Neutrophil (primary cell): ENCODE data around the gene MAGEC1.

Experiments used
- H3K27ac ChIP-seq: fragments of 200-600 bp; sonication (generic); 2 replicates; pipeline ENCODE4 v1.5.1; 2016; ENCODE audit warnings: mild to moderate bottlenecking, moderate library complexity
- H3K27me3 ChIP-seq: fragments of 200-600 bp; sonication (generic); 2 replicates; pipeline ENCODE4 v1.6.0; 2016; ENCODE audit warnings: mild to moderate bottlenecking
- H3K36me3 ChIP-seq: fragments of 200-600 bp; sonication (generic); 2 replicates; pipeline ENCODE4 v1.5.1; 2017
- H3K4me1 ChIP-seq, 2 experiments: fragments of 200-600 bp in 1 of 2; sonication (generic) in 1 of 2; 1 replicate in 1 of 2; 2 replicates in 1 of 2; pipeline versions ENCODE4 v1.5.1 to v1.6.1; 2013 to 2016; ENCODE audit warnings: low read depth in 1 of 2, low read length in 1 of 2, mild to moderate bottlenecking in 1 of 2, moderate library complexity in 1 of 2; ENCODE audit not compliant: control insufficient read depth in 1 of 2, insufficient read depth in 1 of 2
- H3K4me3 ChIP-seq, 2 experiments: fragments of 200-600 bp in 1 of 2; sonication (generic) in 1 of 2; 1 replicate in 1 of 2; 2 replicates in 1 of 2; pipeline ENCODE4 v1.5.1; 2013 to 2016; ENCODE audit warnings: low read depth in 1 of 2, low read length in 1 of 2, mild to moderate bottlenecking in 1 of 2, moderate library complexity in 1 of 2
- H3K9me3 ChIP-seq: fragments of 200-600 bp; sonication (generic); 2 replicates; pipeline ENCODE4 v1.5.1; 2016
- CTCF ChIP-seq: fragments of 200-600 bp; sonication (generic); IDR thresholded peaks from 2 replicates; pipeline ENCODE4 v1.5.1; 2016; ENCODE audit warnings: antibody characterized with exemption

The MAGEC1 gene

GRCh38 chrX:141902366-141902765 is 1.3 kb upstream of the MAGEC1 start:
- Histone ChIP-seq H3K27me3 (no peaks in the 10 kb centered on the region), H3K4me1 (no peaks in the 10 kb centered on the region), H3K27ac (no peak overlapping the region), H3K4me3 (no peak overlapping the region), H3K36me3 (no peaks in the 10 kb centered on the region), H3K9me3 (no peaks in the 10 kb centered on the region)
- no peak for TF ChIP-seq CTCF

- Histone ChIP-seq H3K4me1 (no peaks in the 10 kb centered on the region), H3K27ac (no peak overlapping the region), H3K36me3 (no peaks in the 10 kb centered on the region), H3K4me3 (no peak overlapping the region), H3K27me3 (no peaks in the 10 kb centered on the region), H3K9me3 (no peaks in the 10 kb centered on the region)
- TF ChIP-seq CTCF: no peak
These were observed 568 bp downstream of the MAGEC1 start for GRCh38 chrX:141904262-141904661.

- no peaks in the 10 kb centered on the region for H3K9me3 ChIP-seq
- H3K4me3 ChIP-seq: no peak overlapping the region
- no peak overlapping the region for H3K27ac ChIP-seq
- H3K36me3 ChIP-seq: no peaks in the 10 kb centered on the region
- H3K27me3 ChIP-seq: no peaks in the 10 kb centered on the region
- H3K4me1 ChIP-seq: no peaks in the 10 kb centered on the region
- no peak for TF ChIP-seq CTCF
These were observed 14.1 kb downstream of the MAGEC1 start for GRCh38 chrX:141917801-141918200.

GRCh38 chrX:141924293-141924692 is 20.6 kb downstream of the MAGEC1 start:
- no peak overlapping the region for H3K4me3 ChIP-seq
- no peaks in the 10 kb centered on the region for H3K36me3 ChIP-seq
- H3K9me3 ChIP-seq: no peaks in the 10 kb centered on the region
- H3K4me1 ChIP-seq: no peaks in the 10 kb centered on the region
- TF ChIP-seq CTCF: no peak
- no peak overlapping the region for H3K27ac ChIP-seq
- H3K27me3 ChIP-seq: no peaks in the 10 kb centered on the region

- no peak for TF ChIP-seq CTCF
- no peaks in the 10 kb centered on the region for H3K4me1 ChIP-seq
- H3K27me3 ChIP-seq: no peaks in the 10 kb centered on the region
- no peaks in the 10 kb centered on the region for H3K36me3 ChIP-seq
- no peak overlapping the region for H3K4me3 ChIP-seq
- H3K27ac ChIP-seq: no peak overlapping the region
- H3K9me3 ChIP-seq: no peaks in the 10 kb centered on the region
These were observed 24.7 kb downstream of the MAGEC1 start for GRCh38 chrX:141928432-141928831.

- no peaks in the 10 kb centered on the region for H3K36me3 ChIP-seq
- no peaks in the 10 kb centered on the region for H3K27me3 ChIP-seq
- no peak for TF ChIP-seq CTCF
- no peak overlapping the region for H3K4me3 ChIP-seq
- no peak overlapping the region for H3K27ac ChIP-seq
- no peaks in the 10 kb centered on the region for H3K4me1 ChIP-seq
- no peaks in the 10 kb centered on the region for H3K9me3 ChIP-seq
These were observed 30.5 kb downstream of the MAGEC1 start for GRCh38 chrX:141934059-141934641.
